HepG2 (cell line): ENCODE measurements around the gene MED13L. TPM values are rescaled to one million over a fixed set of nuclear protein-coding genes. Genes with fewer than 3 reads are reported as not detected.

ENCODE experiments used
- ATAC-seq: fragments of 200-7000 bp; cut with Tn5 transposase; 3 replicates; pipeline ENCODE4 v1.9.1; 2020; ENCODE audit warnings: mild to moderate bottlenecking, moderate library complexity
- BruUV-seq: library from RNA; stranded (reverse); fragments of 400-500 nt; replicated peaks from 2 replicates; lab custom pipeline; 2021; lab: Mats Ljungman, UMichigan
- CTCF ChIA-PET: fragments of 300-600 bp; formaldehyde crosslinking; extraction: SDS; loops from one replicate; lab custom pipeline; 2021; ENCODE audit warnings: low total read pairs, inconsistent platforms, low intra/inter-chr PET ratio; lab: Yijun Ruan, JAX
- POLR2A ChIA-PET: fragments of 350-600 bp; sonication (Branson Sonifier 250); formaldehyde crosslinking; loops from one replicate; lab custom pipeline; 2020; ENCODE audit warnings: antibody characterized with exemption, inconsistent platforms; lab: Yijun Ruan, JAX
- DNase-seq: peaks from one replicate; pipeline ENCODE4 v3.0.0-alpha.2; 2015; ENCODE audit warnings: low spot score
- FAIRE-seq: peaks from 3 replicates; lab custom pipeline; 2011; peaks lifted over from hg19 to GRCh38; lab: Jason Lieb, UNC
- H2AFZ ChIP-seq: one replicate; pipeline ENCODE4 v1.6.1; 2011; ENCODE audit warnings: low read length, inconsistent platforms
- H3K27ac ChIP-seq: fragments of 300-600 bp; 3 replicates; pipeline ENCODE4 v1.8.0; 2011; ENCODE audit warnings: mixed run types, mild to moderate bottlenecking, mixed read lengths, low read length, inconsistent platforms; ENCODE audit not compliant: insufficient read depth; ENCODE audit errors: extremely low read length
- H3K27me3 ChIP-seq, 2 experiments: fragments of 200-600 bp in 1 of 2; 2 replicates in 1 of 2; 3 replicates in 1 of 2; pipeline versions ENCODE4 v1.6.0 to v1.8.0; 2011; ENCODE audit warnings: low read length in 2 of 2, mild to moderate bottlenecking in 2 of 2, moderate library complexity in 2 of 2, inconsistent platforms in 1 of 2; ENCODE audit not compliant: insufficient read depth in 2 of 2, control insufficient read depth in 1 of 2
- H3K36me3 ChIP-seq, 2 experiments: fragments of 200-600 bp in 1 of 2; replicated peaks in 1 of 2; 2 replicates in 1 of 2; 3 replicates in 1 of 2; pipeline versions ENCODE4 v1.5.1 to v1.8.0; 2011; ENCODE audit warnings: low read length in 2 of 2, inconsistent platforms in 1 of 2; ENCODE audit not compliant: insufficient read depth in 2 of 2, control insufficient read depth in 1 of 2
- H3K4me1 ChIP-seq: 2 replicates; pipeline ENCODE4 v1.5.1; 2012; ENCODE audit warnings: low read length, inconsistent platforms; ENCODE audit not compliant: insufficient read depth
- H3K4me2 ChIP-seq: 2 replicates; pipeline ENCODE4 v1.6.0; 2011; ENCODE audit warnings: low read depth, low read length, inconsistent platforms
- H3K4me3 ChIP-seq, 3 experiments: fragments of 200-600 bp in 1 of 3; sonication (generic), shearing (Covaris generic) in 1 of 3; replicated peaks in 1 of 3; 2 replicates each; pipeline ENCODE4 v1.5.1; 2011 to 2016; ENCODE audit warnings: low read length in 3 of 3, inconsistent platforms in 2 of 3, low read depth in 2 of 3, mild to moderate bottlenecking in 2 of 3, control low read depth in 1 of 3, mixed read lengths in 1 of 3; ENCODE audit not compliant: insufficient read depth in 1 of 3
- H3K79me2 ChIP-seq: one replicate; pipeline ENCODE4 v1.6.1; 2011; ENCODE audit warnings: low read length, inconsistent platforms; ENCODE audit not compliant: insufficient read depth
- H3K9ac ChIP-seq: 2 replicates; pipeline ENCODE4 v1.6.0; 2011; ENCODE audit warnings: mild to moderate bottlenecking, low read depth, low read length, inconsistent platforms; ENCODE audit not compliant: insufficient read depth
- H3K9me3 ChIP-seq: 2 replicates; pipeline ENCODE4 v1.5.1; 2012; ENCODE audit warnings: mild to moderate bottlenecking, low read length
- H4K20me1 ChIP-seq: 2 replicates; pipeline ENCODE4 v1.6.0; 2011; ENCODE audit warnings: inconsistent platforms, mild to moderate bottlenecking, low read length, moderate library complexity; ENCODE audit not compliant: insufficient read depth
- BATF2 ChIP-seq: sonication (generic); formaldehyde crosslinking; IDR thresholded peaks from 2 replicates; pipeline ENCODE4 v1.8.0; 2022; ENCODE audit warnings: mild to moderate bottlenecking, missing genetic modification reagents, moderate library complexity
- BRF2 ChIP-seq: sonication (generic); formaldehyde crosslinking; IDR thresholded peaks from 2 replicates; pipeline ENCODE4 v1.8.1; 2022; ENCODE audit warnings: mild to moderate bottlenecking, missing genetic modification reagents
- DPF2 ChIP-seq: sonication (generic); formaldehyde crosslinking; IDR thresholded peaks from 2 replicates; pipeline ENCODE4 v1.4.0; 2020; ENCODE audit warnings: mild to moderate bottlenecking, low read depth, missing genetic modification reagents, borderline replicate concordance
- FOXJ3 ChIP-seq: sonication (generic); formaldehyde crosslinking; IDR thresholded peaks from 2 replicates; pipeline ENCODE4 v1.4.0; 2020; ENCODE audit warnings: missing genetic modification reagents, mild to moderate bottlenecking, borderline replicate concordance
- IRF1 ChIP-seq: sonication (generic); formaldehyde crosslinking; IDR thresholded peaks from 2 replicates; pipeline ENCODE4 v1.4.0; 2020; ENCODE audit warnings: low read depth, mild to moderate bottlenecking, missing genetic modification reagents
- KDM2A ChIP-seq: sonication (generic); formaldehyde crosslinking; IDR thresholded peaks from 2 replicates; pipeline ENCODE4 v1.4.0; 2020; ENCODE audit warnings: low read depth, missing genetic modification reagents, borderline replicate concordance
- KMT2B ChIP-seq: IDR thresholded peaks from 2 replicates; pipeline ENCODE4 v1.6.1; 2016; ENCODE audit warnings: missing genetic modification reagents, missing compliant biosample characterization
- MATR3 ChIP-seq: sonication (generic); formaldehyde crosslinking; IDR thresholded peaks from 2 replicates; pipeline ENCODE4 v1.4.0; 2020; ENCODE audit warnings: missing genetic modification reagents
- NFKB2 ChIP-seq: sonication (generic); formaldehyde crosslinking; IDR thresholded peaks from 2 replicates; pipeline ENCODE4 v1.4.0; 2020; ENCODE audit warnings: missing genetic modification reagents, borderline replicate concordance
- NRL ChIP-seq: sonication (generic); formaldehyde crosslinking; IDR thresholded peaks from 2 replicates; pipeline ENCODE4 v1.5.0; 2020; ENCODE audit warnings: missing genetic modification reagents, mild to moderate bottlenecking, moderate library complexity, borderline replicate concordance
- POLR2AphosphoS5 ChIP-seq: IDR thresholded peaks from 2 replicates; pipeline ENCODE4 v1.6.1; 2012; ENCODE audit warnings: low read depth, low read length
- RFX3 ChIP-seq: IDR thresholded peaks from 2 replicates; pipeline ENCODE4 v1.6.1; 2016; ENCODE audit warnings: missing biosample characterization, missing genetic modification reagents
- SIN3A ChIP-seq: IDR thresholded peaks from 2 replicates; pipeline ENCODE4 v1.6.1; 2011; ENCODE audit warnings: low read depth, mild to moderate bottlenecking, control low read depth, low read length, borderline replicate concordance
- SKI ChIP-seq: fragments of 450-650 bp; IDR thresholded peaks from one replicate; pipeline ENCODE4 v1.6.1; 2018; ENCODE audit warnings: mild to moderate bottlenecking; ENCODE audit not compliant: partially characterized antibody
- THYN1 ChIP-seq: sonication (generic); formaldehyde crosslinking; IDR thresholded peaks from 2 replicates; pipeline ENCODE4 v1.8.1; 2023; ENCODE audit warnings: low read depth, mild to moderate bottlenecking, moderate library complexity, missing genetic modification reagents, borderline replicate concordance
- TSC22D2 ChIP-seq: sonication (generic); formaldehyde crosslinking; IDR thresholded peaks from 2 replicates; pipeline ENCODE4 v1.5.1; 2020; ENCODE audit warnings: missing genetic modification reagents, mild to moderate bottlenecking, borderline replicate concordance
- ZNF367 ChIP-seq: sonication (generic); formaldehyde crosslinking; IDR thresholded peaks from 2 replicates; pipeline ENCODE4 v1.4.0; 2020; ENCODE audit warnings: missing genetic modification reagents, borderline replicate concordance
- WGBS: methylation state at CpG from one replicate; pipeline ENCODE4 v1.1.6; 2017; ENCODE audit warnings: low lambda C conversion rate; 5-methylcytosine and 5-hydroxymethylcytosine counted together
- in situ Hi-C: cut with HindIII; loops from 2 replicates; pipeline ENCODE4 v1.10.0; 2017; ENCODE audit warnings: low pct_unique_long_range_greater_than_20kb; ENCODE audit not compliant: extremely low pct_ligation_motif_present
- intact Hi-C: fragments of 100-400 bp; cut with micrococcal nuclease; formaldehyde crosslinking; loops from one replicate; pipeline ENCODE4 v1.10.0; 2022; ENCODE audit not compliant: unreplicated experiment
- polyA plus RNA-seq, 8 experiments: library from polyadenylated mRNA; depleted of rRNA in 3 of 8; stranded (reverse) in 7 of 8; unstranded in 1 of 8; fragments of >200 nt; fragmentation: Illumina TruSeq in 4 of 8; extraction: Trizol in 4 of 8; gene quantifications; 2 replicates each; pipeline versions ENCODE4 v1.2.1 to v1.2.3, GENCODE V29; 2011 to 2016; ENCODE audit warnings: low read depth in 4 of 8, missing spikeins in 1 of 8, mixed read lengths in 1 of 8; ENCODE audit not compliant: insufficient read depth in 1 of 8
- total RNA-seq, 5 experiments: library from RNA; depleted of rRNA; stranded (reverse); fragments of >200 nt; fragmentation: Illumina TruSeq; extraction: Trizol; gene quantifications; 2 replicates each; pipeline ENCODE4 v1.2.3, GENCODE V29; 2016; ENCODE audit warnings: low read depth in 1 of 5

The MED13L gene
- total and polyA plus RNA-seq, 2 of the 13 experiments (the other 11 are each of a cell fraction or from before 2014, with no cell fraction given), result 24.8 to 38.9 TPM

- TF ChIP-seq KDM2A, result no peak
- no peak for TF ChIP-seq TSC22D2 (CRISPR knock-in tag)
These were observed 11.3 kb downstream of the MED13L start (continued) for GRCh38 chr12:116266168-116266601.

- Histone ChIP-seq H3K27ac (no peak overlapping the region), H3K4me2 (no peak overlapping the region), H3K36me3 (no peaks in the 10 kb centered on the region), H3K9me3 (no peaks in the 10 kb centered on the region), H3K79me2 (peaks cover 94% of the 10 kb centered on the region), H3K4me1 (peaks cover 64% of the 10 kb centered on the region), H3K4me3 (no peak overlapping the region), H3K9ac (no peak overlapping the region), H4K20me1 (peaks cover 37% of the 10 kb centered on the region), H3K27me3 (no peaks in the 10 kb centered on the region), H2AFZ (no peak overlapping the region)
- in situ Hi-C loops (no loop called here), intact Hi-C loops (no loop called here)
- ATAC-seq (no peak), DNase-seq (no peak), FAIRE-seq (no peak)
- 96% methylated on average over 7 of the region's 7 CpGs for WGBS
- ChIA-PET CTCF (no interaction called here), POLR2A (no interaction called here)
- no TSS peak for BruUV-seq
- no peak for TF ChIP-seq BATF2 (CRISPR knock-in tag)
- TF ChIP-seq NRL (CRISPR knock-in tag), result no peak
- TF ChIP-seq KMT2B (CRISPR knock-in tag), result no peak
- no peak for TF ChIP-seq BRF2 (CRISPR knock-in tag)
- no peak for TF ChIP-seq ZNF367 (CRISPR knock-in tag)
- no peak for TF ChIP-seq SKI
- TF ChIP-seq MATR3 (CRISPR knock-in tag), result no peak
- TF ChIP-seq RFX3 (CRISPR knock-in tag), result no peak
- TF ChIP-seq IRF1 (CRISPR knock-in tag), result no peak
- no peak for TF ChIP-seq SIN3A
- TF ChIP-seq POLR2AphosphoS5, result no peak
- no peak for TF ChIP-seq NFKB2 (CRISPR knock-in tag)
- TF ChIP-seq FOXJ3 (CRISPR knock-in tag), result no peak
- no peak for TF ChIP-seq DPF2 (CRISPR knock-in tag)
- TF ChIP-seq THYN1 (CRISPR knock-in tag), result no peak
These were observed 11.9 kb downstream of the MED13L start for GRCh38 chr12:116265351-116266147.
